ENCODE measurements around the gene CPT1B. TPM values are rescaled to one million over a fixed set of nuclear protein-coding genes. Genes with fewer than 3 reads are reported as not detected.

The CPT1B gene
- total RNA-seq, 2 experiments from 2014 or later = 59.1 to 68.3 TPM

DNA sequence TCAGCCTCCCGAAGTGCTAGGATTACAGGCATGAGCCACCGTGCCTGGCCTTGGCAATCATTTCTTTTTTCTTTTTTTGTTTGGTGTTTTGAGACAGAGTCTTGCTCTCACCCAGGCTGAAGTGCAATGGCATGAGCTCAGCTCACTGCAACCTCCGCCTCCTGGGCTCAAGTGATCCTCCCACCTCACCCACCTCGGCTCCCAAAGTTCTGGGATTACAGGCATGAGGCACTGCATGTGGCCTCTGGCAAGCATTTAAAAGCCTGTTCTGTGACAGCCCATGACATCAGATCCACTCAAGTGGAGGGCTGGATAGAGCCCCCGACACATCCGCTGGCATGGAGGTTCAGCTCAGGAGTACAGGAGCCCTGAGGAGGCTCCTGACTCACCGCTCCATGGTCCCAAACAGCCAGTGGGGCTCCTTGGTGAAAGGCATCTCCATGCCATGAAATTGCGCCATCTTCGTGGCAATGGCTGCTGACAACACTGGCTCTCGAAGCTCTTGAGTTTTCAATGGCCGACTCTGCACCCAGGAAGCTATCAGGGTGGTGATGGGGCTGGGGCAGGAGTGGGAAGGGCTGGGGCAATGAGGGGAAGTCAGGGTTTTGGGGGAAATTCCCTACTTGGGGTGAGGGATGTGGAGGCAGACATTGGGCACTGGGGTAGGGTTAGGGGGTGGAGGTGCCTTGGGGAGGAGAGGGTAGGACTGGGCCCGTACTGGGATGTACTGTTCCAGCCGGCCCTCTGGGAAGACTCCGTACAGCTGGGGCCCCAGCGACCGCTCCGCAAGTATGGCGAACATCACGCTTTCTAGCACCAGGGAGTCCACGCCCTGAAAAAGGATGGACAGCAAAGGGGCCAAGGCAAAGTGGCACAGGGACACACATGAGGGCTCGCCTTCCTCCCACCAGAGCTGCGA, 3.1 kb upstream of the CPT1B start:
- Histone ChIP-seq H3K4me1 (ENCODE audit: insufficient read depth, low read length) (peaks cover 38% of the 10 kb centered on the region), H3K27me3 (ENCODE audit: control insufficient read depth in 1 of 2, insufficient read depth in 2 of 2, low read length in 2 of 2) (no peaks in the 10 kb centered on the region), H3K9me3 (ENCODE audit: control insufficient read depth in 1 of 2, insufficient read depth in 1 of 2, low read length in 2 of 2) (no peaks in the 10 kb centered on the region), H3K4me3 (ENCODE audit: low read length) (peak overlapping the region; percentile 63), H3K27ac (ENCODE audit: low read depth in 1 of 2, low read length in 2 of 2) (no peak overlapping the region), H3K36me3 (ENCODE audit: insufficient read depth, low read length) (peaks cover 18% of the 10 kb centered on the region)
- Mint-ChIP-seq H3K36me3 (ENCODE audit: low read depth) (peaks cover 28% of the 10 kb centered on the region), H3K4me3 (peak overlapping the region; percentile 84), H3K27ac (peak overlapping the region; percentile 98), H3K4me1 (ENCODE audit: low read depth) (peaks cover 35% of the 10 kb centered on the region), H3K9me3 (no peaks in the 10 kb centered on the region), H3K27me3 (no peaks in the 10 kb centered on the region)
- CTCF ChIA-PET = interaction anchor here (1.4 kb wide), 1 partner anchor 18 kb away, joined by 5 read pairs; the partner anchor contains the start of gene SYCE3
- ATAC-seq (ENCODE audit: poor library complexity) (no peak), DNase-seq (peak in 2 of 14 experiments; percentile 29 to 47)
- TF ChIP-seq, protein P1, sequence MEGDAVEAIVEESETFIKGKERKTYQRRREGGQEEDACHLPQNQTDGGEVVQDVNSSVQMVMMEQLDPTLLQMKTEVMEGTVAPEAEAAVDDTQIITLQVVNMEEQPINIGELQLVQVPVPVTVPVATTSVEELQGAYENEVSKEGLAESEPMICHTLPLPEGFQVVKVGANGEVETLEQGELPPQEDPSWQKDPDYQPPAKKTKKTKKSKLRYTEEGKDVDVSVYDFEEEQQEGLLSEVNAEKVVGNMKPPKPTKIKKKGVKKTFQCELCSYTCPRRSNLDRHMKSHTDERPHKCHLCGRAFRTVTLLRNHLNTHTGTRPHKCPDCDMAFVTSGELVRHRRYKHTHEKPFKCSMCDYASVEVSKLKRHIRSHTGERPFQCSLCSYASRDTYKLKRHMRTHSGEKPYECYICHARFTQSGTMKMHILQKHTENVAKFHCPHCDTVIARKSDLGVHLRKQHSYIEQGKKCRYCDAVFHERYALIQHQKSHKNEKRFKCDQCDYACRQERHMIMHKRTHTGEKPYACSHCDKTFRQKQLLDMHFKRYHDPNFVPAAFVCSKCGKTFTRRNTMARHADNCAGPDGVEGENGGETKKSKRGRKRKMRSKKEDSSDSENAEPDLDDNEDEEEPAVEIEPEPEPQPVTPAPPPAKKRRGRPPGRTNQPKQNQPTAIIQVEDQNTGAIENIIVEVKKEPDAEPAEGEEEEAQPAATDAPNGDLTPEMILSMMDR (IDR thresholded peaks at IDR 0.05) = no peak
- intact Hi-C loops (cut with DNase I, micrococcal nuclease) = loop anchor here in 1 of 2 experiments (5.0 kb wide), 2 partner anchors 34 to 54 kb away; partner anchors contain the start of genes KLHDC7B and SCO2
- POLR2A ChIA-PET = interaction anchor here (1.2 to 2.6 kb wide), 8 partner anchors 18 to 111 kb away, joined by 3 to 59 read pairs (median 20); partner anchors contain the start of genes LMF2, NCAPH2, SCO2 and SYCE3

DNA sequence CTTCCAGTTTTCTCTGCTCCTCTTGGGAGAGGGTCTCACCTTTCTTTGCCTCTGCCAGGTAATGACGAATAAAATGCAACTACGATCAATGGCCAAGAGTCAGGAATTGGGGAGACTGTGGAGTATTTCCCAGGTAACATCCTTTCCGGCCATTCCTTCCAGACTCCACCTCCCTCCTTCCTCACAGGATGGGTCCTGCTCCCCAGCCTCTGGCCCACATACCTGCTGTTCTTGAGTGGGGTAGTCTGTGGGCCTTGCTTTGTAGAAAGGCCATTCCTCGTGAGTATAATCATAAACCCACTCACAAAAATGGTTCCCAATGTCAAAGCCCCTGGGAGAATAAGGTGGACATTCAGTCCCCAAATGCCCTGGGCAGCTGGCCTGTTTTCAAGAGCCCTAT, 1.5 kb upstream of the CPT1B start:
- ATAC-seq (ENCODE audit: poor library complexity) (no peak), DNase-seq (peak in 1 of 14 experiments; percentile 8)
- H3K4me1 Mint-ChIP-seq (ENCODE audit: low read depth) = peaks cover 35% of the 10 kb centered on the region
- peaks cover 35% of the 10 kb centered on the region for H3K36me3 Mint-ChIP-seq (ENCODE audit: low read depth)
- H3K27ac Mint-ChIP-seq = no peak overlapping the region
- H3K9me3 Mint-ChIP-seq = no peaks in the 10 kb centered on the region
- H3K4me3 Mint-ChIP-seq = peak overlapping the region; percentile 25
- TF ChIP-seq, protein P1 (IDR thresholded peaks at IDR 0.05) = no peak
- intact Hi-C loops (cut with DNase I, micrococcal nuclease) = loop anchor here in 1 of 2 experiments (1.0 to 5.0 kb wide), 3 partner anchors 16 to 52 kb away; partner anchors contain the start of genes KLHDC7B and SCO2
- no peaks in the 10 kb centered on the region for H3K9me3 ChIP-seq (ENCODE audit: control insufficient read depth in 1 of 2, insufficient read depth in 1 of 2, low read length in 2 of 2)
- no peak overlapping the region for H3K27ac ChIP-seq (ENCODE audit: low read depth in 1 of 2, low read length in 2 of 2)
- peaks cover 38% of the 10 kb centered on the region for H3K4me1 ChIP-seq (ENCODE audit: insufficient read depth, low read length)
- no peak overlapping the region for H3K4me3 ChIP-seq (ENCODE audit: low read length)
- ChIA-PET POLR2A (no interaction called here), CTCF (no interaction called here)
- peaks cover 23% of the 10 kb centered on the region for H3K36me3 ChIP-seq (ENCODE audit: insufficient read depth, low read length)
- no peaks in the 10 kb centered on the region for H3K27me3 Mint-ChIP-seq
- no peaks in the 10 kb centered on the region for H3K27me3 ChIP-seq (ENCODE audit: control insufficient read depth in 1 of 2, insufficient read depth in 2 of 2, low read length in 2 of 2)

- intact Hi-C loops (cut with DNase I, micrococcal nuclease) = no loop called here
- H3K9me3 Mint-ChIP-seq = no peaks in the 10 kb centered on the region
- TF ChIP-seq, protein P1 (IDR thresholded peaks at IDR 0.05) = no peak
- no peak for DNase-seq
- H3K4me3 Mint-ChIP-seq = no peak overlapping the region
- H3K4me1 ChIP-seq (ENCODE audit: insufficient read depth, low read length) = peaks cover 38% of the 10 kb centered on the region
- peaks cover 35% of the 10 kb centered on the region for H3K36me3 Mint-ChIP-seq (ENCODE audit: low read depth)
- ChIA-PET CTCF (interaction anchor here (1.9 kb wide), 1 partner anchor 16 kb away, joined by 5 read pairs; the partner anchor contains the start of gene SYCE3), POLR2A (interaction anchor here (2.2 to 2.4 kb wide), 2 partner anchors 43 to 53 kb away, joined by 10 to 11 read pairs; partner anchors contain the start of gene SCO2)
- H3K27ac ChIP-seq (ENCODE audit: low read depth in 1 of 2, low read length in 2 of 2) = no peak overlapping the region
- no peaks in the 10 kb centered on the region for H3K27me3 Mint-ChIP-seq
- no peak for ATAC-seq (ENCODE audit: poor library complexity)
- H3K36me3 ChIP-seq (ENCODE audit: insufficient read depth, low read length) = peaks cover 23% of the 10 kb centered on the region
- H3K27ac Mint-ChIP-seq = no peak overlapping the region
- no peak overlapping the region for H3K4me3 ChIP-seq (ENCODE audit: low read length)
- no peaks in the 10 kb centered on the region for H3K27me3 ChIP-seq (ENCODE audit: control insufficient read depth in 1 of 2, insufficient read depth in 2 of 2, low read length in 2 of 2)
- no peaks in the 10 kb centered on the region for H3K9me3 ChIP-seq (ENCODE audit: control insufficient read depth in 1 of 2, insufficient read depth in 1 of 2, low read length in 2 of 2)
- peaks cover 34% of the 10 kb centered on the region for H3K4me1 Mint-ChIP-seq (ENCODE audit: low read depth)
Observed at GRCh38 chr22:50578776-50579310, 616 bp upstream of the CPT1B start.

Measured in CD4-positive, alpha-beta T cell (primary cell).